Measurements from ENCODE around the gene PIWIL1. TPM values are rescaled to one million over a fixed set of nuclear protein-coding genes. Genes with fewer than 3 reads are reported as not detected.

The PIWIL1 gene
- total and polyA plus RNA-seq, 2 donors (not counting 1 experiment from before 2014, with no cell fraction given) = not detected

DNA sequence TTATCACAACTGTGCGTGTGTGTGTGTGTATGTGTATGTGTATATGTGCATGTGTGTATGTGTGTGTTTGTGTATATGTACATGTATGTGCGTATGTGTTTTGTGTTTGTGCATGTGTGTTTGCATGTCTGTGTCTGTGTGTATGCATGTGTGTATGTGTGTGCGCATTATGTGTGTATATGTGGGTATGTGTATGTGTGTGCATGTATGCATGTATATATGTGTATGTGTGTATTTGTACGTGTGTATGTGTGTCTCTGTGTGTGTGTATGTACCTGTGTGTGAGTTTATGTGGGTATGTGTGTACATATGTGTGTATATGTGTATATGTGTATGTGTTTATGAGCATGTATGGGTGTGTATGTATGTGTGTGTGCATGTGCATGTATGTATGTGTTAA, 37.6 kb upstream of the PIWIL1 start:
- no peak for DNase-seq (ENCODE audit: low read depth in 2 of 2)
- Histone ChIP-seq H3K9me3 (ENCODE audit: control insufficient read depth, insufficient read depth, low read depth, low read length) (peaks cover 2% of the 10 kb centered on the region), H3K36me3 (ENCODE audit: control insufficient read depth, insufficient read depth, low read length) (no peaks in the 10 kb centered on the region), H3K27me3 (ENCODE audit: control insufficient read depth, insufficient read depth, low read length) (no peaks in the 10 kb centered on the region), H3K4me1 (ENCODE audit: control insufficient read depth, extremely low read depth, insufficient read depth, low read length) (no peaks in the 10 kb centered on the region), H3K4me3 (replicated peaks in 1 of 4; ENCODE audit: control extremely low read depth in 1 of 4, insufficient read depth in 1 of 4, low read depth in 3 of 4, low read length in 4 of 4) (no peak overlapping the region), H3K4me2 (ENCODE audit: extremely low read depth, insufficient read depth, low read length) (no peak overlapping the region), H3K79me2 (ENCODE audit: control insufficient read depth, insufficient read depth, low read length) (no peaks in the 10 kb centered on the region), H3K27ac (ENCODE audit: insufficient read depth, low read length) (no peak overlapping the region), H2AFZ (ENCODE audit: low read length) (no peak overlapping the region), H3K9ac (ENCODE audit: insufficient read depth, low read length) (no peak overlapping the region), H4K20me1 (ENCODE audit: control insufficient read depth, extremely low read depth, insufficient read depth, low read length) (no peaks in the 10 kb centered on the region)
- TF ChIP-seq, protein P1, sequence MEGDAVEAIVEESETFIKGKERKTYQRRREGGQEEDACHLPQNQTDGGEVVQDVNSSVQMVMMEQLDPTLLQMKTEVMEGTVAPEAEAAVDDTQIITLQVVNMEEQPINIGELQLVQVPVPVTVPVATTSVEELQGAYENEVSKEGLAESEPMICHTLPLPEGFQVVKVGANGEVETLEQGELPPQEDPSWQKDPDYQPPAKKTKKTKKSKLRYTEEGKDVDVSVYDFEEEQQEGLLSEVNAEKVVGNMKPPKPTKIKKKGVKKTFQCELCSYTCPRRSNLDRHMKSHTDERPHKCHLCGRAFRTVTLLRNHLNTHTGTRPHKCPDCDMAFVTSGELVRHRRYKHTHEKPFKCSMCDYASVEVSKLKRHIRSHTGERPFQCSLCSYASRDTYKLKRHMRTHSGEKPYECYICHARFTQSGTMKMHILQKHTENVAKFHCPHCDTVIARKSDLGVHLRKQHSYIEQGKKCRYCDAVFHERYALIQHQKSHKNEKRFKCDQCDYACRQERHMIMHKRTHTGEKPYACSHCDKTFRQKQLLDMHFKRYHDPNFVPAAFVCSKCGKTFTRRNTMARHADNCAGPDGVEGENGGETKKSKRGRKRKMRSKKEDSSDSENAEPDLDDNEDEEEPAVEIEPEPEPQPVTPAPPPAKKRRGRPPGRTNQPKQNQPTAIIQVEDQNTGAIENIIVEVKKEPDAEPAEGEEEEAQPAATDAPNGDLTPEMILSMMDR (conservative IDR thresholded peaks at IDR 0.05 in 1 of 2, IDR thresholded peaks at IDR 0.05 in 1 of 2; ENCODE audit: low read depth in 1 of 2, low read length in 2 of 2) = no peak
- TF ChIP-seq EZH2 (IDR thresholded peaks at IDR 0.05; ENCODE audit: low read length, missing control alignments) = no peak

DNA sequence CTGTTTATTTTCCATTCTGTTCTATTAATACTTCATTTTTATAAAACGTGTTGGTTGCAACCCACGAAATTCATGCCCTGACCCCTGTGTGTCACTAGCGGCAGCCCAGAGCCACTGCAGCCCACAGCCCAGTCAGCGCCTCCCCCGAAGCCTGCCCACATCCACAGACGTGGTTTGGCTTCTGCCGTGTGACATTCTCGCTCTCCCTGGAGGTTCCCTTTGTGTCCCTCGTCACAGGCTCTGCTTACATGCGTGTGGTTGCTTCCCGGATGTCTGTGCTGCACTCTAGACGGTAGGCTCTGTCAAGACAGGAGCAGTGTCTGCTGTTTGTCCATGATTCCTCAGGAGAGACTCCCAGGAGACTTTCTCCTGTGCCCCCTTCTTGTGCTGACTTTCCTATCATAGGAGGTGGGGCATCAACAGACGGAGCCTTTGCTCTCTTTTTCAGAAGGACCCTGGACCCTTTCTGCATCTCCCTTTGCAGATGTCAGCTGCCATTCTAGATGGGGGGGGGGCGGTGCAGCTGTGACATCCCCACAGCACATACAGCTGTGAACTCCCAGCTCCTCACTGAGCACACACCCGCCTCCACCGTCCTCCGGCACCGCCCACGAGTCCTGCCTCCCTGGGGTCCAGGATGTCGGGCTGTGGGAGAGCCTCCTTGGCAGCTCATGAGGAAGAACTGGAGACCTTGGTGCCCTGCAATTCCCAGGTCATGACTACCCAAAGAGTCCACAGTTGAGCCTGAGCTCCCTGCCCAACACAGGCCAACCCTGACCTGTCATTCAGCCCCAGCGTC, 36.8 kb upstream of the PIWIL1 start:
- DNase-seq (ENCODE audit: low read depth in 2 of 2) = no peak
- TF ChIP-seq, protein P1 (conservative IDR thresholded peaks at IDR 0.05 in 1 of 2, IDR thresholded peaks at IDR 0.05 in 1 of 2; ENCODE audit: low read depth in 1 of 2, low read length in 2 of 2) = no peak
- TF ChIP-seq EZH2 (IDR thresholded peaks at IDR 0.05; ENCODE audit: low read length, missing control alignments) = no peak
- no peak overlapping the region for H2AFZ ChIP-seq (ENCODE audit: low read length)
- H4K20me1 ChIP-seq (ENCODE audit: control insufficient read depth, extremely low read depth, insufficient read depth, low read length) = no peaks in the 10 kb centered on the region
- no peak overlapping the region for H3K9ac ChIP-seq (ENCODE audit: insufficient read depth, low read length)
- H3K27me3 ChIP-seq (ENCODE audit: control insufficient read depth, insufficient read depth, low read length) = no peaks in the 10 kb centered on the region
- H3K79me2 ChIP-seq (ENCODE audit: control insufficient read depth, insufficient read depth, low read length) = no peaks in the 10 kb centered on the region
- H3K9me3 ChIP-seq (ENCODE audit: control insufficient read depth, insufficient read depth, low read depth, low read length) = peaks cover 2% of the 10 kb centered on the region
- H3K4me1 ChIP-seq (ENCODE audit: control insufficient read depth, extremely low read depth, insufficient read depth, low read length) = no peaks in the 10 kb centered on the region
- H3K27ac ChIP-seq (ENCODE audit: insufficient read depth, low read length) = no peak overlapping the region
- no peaks in the 10 kb centered on the region for H3K36me3 ChIP-seq (ENCODE audit: control insufficient read depth, insufficient read depth, low read length)
- H3K4me3 ChIP-seq (replicated peaks in 1 of 4; ENCODE audit: control extremely low read depth in 1 of 4, insufficient read depth in 1 of 4, low read depth in 3 of 4, low read length in 4 of 4) = no peak overlapping the region
- H3K4me2 ChIP-seq (ENCODE audit: extremely low read depth, insufficient read depth, low read length) = no peak overlapping the region

DNA sequence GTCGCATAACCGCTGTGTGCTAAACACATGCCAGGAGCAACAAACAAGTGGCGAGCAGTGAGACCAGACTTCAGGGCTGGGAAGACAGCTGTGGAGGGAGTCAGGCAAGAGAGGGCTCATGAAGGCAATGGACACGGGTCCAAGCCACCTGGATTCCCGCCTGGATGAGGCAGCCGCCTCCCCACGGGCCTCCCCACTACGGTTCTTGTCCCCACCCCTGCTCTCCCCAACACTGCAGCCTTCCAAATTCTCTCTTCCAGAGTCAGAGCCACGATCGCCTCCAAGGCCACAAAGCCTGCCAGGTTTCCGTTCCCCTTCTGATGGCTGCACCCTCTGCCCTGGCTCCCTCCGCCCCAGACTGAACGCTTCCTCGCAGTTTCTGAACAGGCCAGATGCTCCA, 36.1 kb upstream of the PIWIL1 start:
- Histone ChIP-seq H4K20me1 (ENCODE audit: control insufficient read depth, extremely low read depth, insufficient read depth, low read length) (no peaks in the 10 kb centered on the region), H3K36me3 (ENCODE audit: control insufficient read depth, insufficient read depth, low read length) (no peaks in the 10 kb centered on the region), H3K9ac (ENCODE audit: insufficient read depth, low read length) (no peak overlapping the region), H3K27me3 (ENCODE audit: control insufficient read depth, insufficient read depth, low read length) (no peaks in the 10 kb centered on the region), H3K4me3 (replicated peaks in 1 of 4; ENCODE audit: control extremely low read depth in 1 of 4, insufficient read depth in 1 of 4, low read depth in 3 of 4, low read length in 4 of 4) (no peak overlapping the region), H3K4me2 (ENCODE audit: extremely low read depth, insufficient read depth, low read length) (no peak overlapping the region), H2AFZ (ENCODE audit: low read length) (no peak overlapping the region), H3K27ac (ENCODE audit: insufficient read depth, low read length) (no peak overlapping the region), H3K9me3 (ENCODE audit: control insufficient read depth, insufficient read depth, low read depth, low read length) (peaks cover 2% of the 10 kb centered on the region), H3K4me1 (ENCODE audit: control insufficient read depth, extremely low read depth, insufficient read depth, low read length) (no peaks in the 10 kb centered on the region), H3K79me2 (ENCODE audit: control insufficient read depth, insufficient read depth, low read length) (no peaks in the 10 kb centered on the region)
- no peak for DNase-seq (ENCODE audit: low read depth in 2 of 2)
- no peak for TF ChIP-seq EZH2 (IDR thresholded peaks at IDR 0.05; ENCODE audit: low read length, missing control alignments)
- TF ChIP-seq, protein P1 (conservative IDR thresholded peaks at IDR 0.05 in 1 of 2, IDR thresholded peaks at IDR 0.05 in 1 of 2; ENCODE audit: low read depth in 1 of 2, low read length in 2 of 2) = no peak

Measured in fibroblast of lung (primary cell).